ENCODE data around the gene TMUB1.

DNA sequence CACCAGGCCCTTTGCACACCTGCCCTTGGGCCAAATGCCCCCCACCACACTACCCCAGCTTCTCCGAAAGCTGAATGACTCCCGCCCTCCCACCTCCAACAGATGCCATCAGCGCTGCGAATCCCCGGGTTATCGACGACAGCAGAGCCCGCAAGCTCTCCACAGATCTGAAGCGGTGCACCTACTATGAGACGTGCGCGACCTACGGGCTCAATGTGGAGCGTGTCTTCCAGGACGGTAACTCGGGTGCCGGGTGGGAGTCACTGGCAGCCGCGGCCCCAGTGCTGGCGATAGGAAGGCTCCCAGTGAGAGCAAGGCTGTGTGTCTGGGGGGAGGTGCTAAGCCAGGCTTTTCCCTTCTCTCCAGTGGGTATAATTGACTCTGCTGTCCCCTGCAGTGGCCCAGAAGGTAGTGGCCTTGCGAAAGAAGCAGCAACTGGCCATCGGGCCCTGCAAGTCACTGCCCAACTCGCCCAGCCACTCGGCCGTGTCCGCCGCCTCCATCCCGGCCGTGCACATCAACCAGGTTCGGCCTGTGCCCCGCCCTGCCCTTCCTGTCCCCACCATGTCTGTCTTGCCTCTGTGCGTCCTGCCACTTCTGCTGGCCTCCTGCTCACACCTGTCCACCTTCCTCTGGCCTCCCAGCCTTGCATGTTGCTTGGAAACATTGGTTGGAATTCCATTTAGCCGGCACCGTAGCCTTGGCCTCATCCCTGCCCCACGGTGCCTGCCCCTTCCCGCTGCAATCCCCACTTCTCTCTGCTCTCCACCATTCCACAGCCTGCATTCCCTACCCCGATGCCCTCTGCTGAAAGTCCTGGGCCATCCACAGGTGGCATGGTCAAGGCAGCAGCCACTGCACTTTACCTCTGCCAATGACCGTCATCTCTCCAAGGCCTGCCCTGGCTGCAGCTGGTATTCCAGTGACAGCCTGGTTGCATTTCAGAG, 35.1 kb upstream of the TMUB1 start:
- TF ChIP-seq POLR2A (IDR thresholded peaks at IDR 0.05) (no peak), CTCF (IDR thresholded peaks at IDR 0.05) (no peak)

Data from thyroid gland (tissue), 4 donors.